Measurements from ENCODE around the gene ALK. TPM values are rescaled to one million over a fixed set of nuclear protein-coding genes. Genes with fewer than 3 reads are reported as not detected.

ALK gene
- total and polyA plus RNA-seq, 12 donors: 0.09 to 1.8 (median 0.53) TPM; not detected in 1

GRCh38 chr2:29783666-29784065, 137.7 kb downstream of the ALK start:
- Histone ChIP-seq H3K9me3 (replicated peaks in 1 of 3) (no peaks in the 10 kb centered on the region), H3K4me3 (no peak overlapping the region), H3K4me1 (replicated peaks in 1 of 2) (no peaks in the 10 kb centered on the region), H3K27ac (no peak overlapping the region), H3K27me3 (no peaks in the 10 kb centered on the region), H3K36me3 (replicated peaks in 1 of 2) (no peaks in the 10 kb centered on the region)
- intact Hi-C loops (cut with DNase I): no loop called here
- TF ChIP-seq POLR2A (IDR thresholded peaks at IDR 0.05): no peak
- no peak for TF ChIP-seq CTCF (IDR thresholded peaks at IDR 0.05)
- no peak for DNase-seq
- 67 to 80% (median 75%) methylated on average over 6 of the region's 6 CpGs for WGBS, 4 donors

- H3K4me1 ChIP-seq (replicated peaks in 1 of 2): no peaks in the 10 kb centered on the region
- intact Hi-C loops (cut with DNase I): no loop called here
- no peaks in the 10 kb centered on the region for H3K27me3 ChIP-seq
- 56 to 70% (median 62%) methylated on average over 7 of the region's 7 CpGs for WGBS, 4 donors
- H3K9me3 ChIP-seq (replicated peaks in 1 of 3): no peaks in the 10 kb centered on the region
- H3K4me3 ChIP-seq: no peak overlapping the region
- H3K27ac ChIP-seq: no peak overlapping the region
- DNase-seq: no peak
- no peaks in the 10 kb centered on the region for H3K36me3 ChIP-seq (replicated peaks in 1 of 2)
- TF ChIP-seq CTCF (IDR thresholded peaks at IDR 0.05) (no peak), POLR2A (IDR thresholded peaks at IDR 0.05) (no peak)
Measured at GRCh38 chr2:29782549-29783458, 138.6 kb downstream of the ALK start.

- Histone ChIP-seq H3K36me3 (replicated peaks in 1 of 2) (no peaks in the 10 kb centered on the region), H3K9me3 (replicated peaks in 1 of 3) (no peaks in the 10 kb centered on the region), H3K4me1 (replicated peaks in 1 of 2) (no peaks in the 10 kb centered on the region), H3K4me3 (no peak overlapping the region), H3K27me3 (no peaks in the 10 kb centered on the region), H3K27ac (no peak overlapping the region)
- DNase-seq: no peak
- WGBS, 4 donors: 76 to 89% (median 80%) methylated on average over 1 of the region's 1 CpG
- intact Hi-C loops (cut with DNase I): no loop called here
- no peak for TF ChIP-seq POLR2A (IDR thresholded peaks at IDR 0.05)
- TF ChIP-seq CTCF (IDR thresholded peaks at IDR 0.05): no peak
Measured at GRCh38 chr2:29782087-29782486, 139.3 kb downstream of the ALK start.

GRCh38 chr2:29780906-29781305, 140.5 kb downstream of the ALK start:
- H3K4me3 ChIP-seq: no peak overlapping the region
- H3K4me1 ChIP-seq (replicated peaks in 1 of 2): no peaks in the 10 kb centered on the region
- no peaks in the 10 kb centered on the region for H3K27me3 ChIP-seq
- no peak for TF ChIP-seq CTCF (IDR thresholded peaks at IDR 0.05)
- TF ChIP-seq POLR2A (IDR thresholded peaks at IDR 0.05): no peak
- H3K36me3 ChIP-seq (replicated peaks in 1 of 2): no peaks in the 10 kb centered on the region
- DNase-seq: no peak
- intact Hi-C loops (cut with DNase I): no loop called here
- WGBS, 4 donors: 71 to 86% (median 79%) methylated on average over 1 of the region's 1 CpG
- no peaks in the 10 kb centered on the region for H3K9me3 ChIP-seq (replicated peaks in 1 of 3)
- no peak overlapping the region for H3K27ac ChIP-seq
